RCC 7860 (cell line): ENCODE measurements around the gene C4A.
"Not testable (repeated sequence)": the region's sequence is repeated elsewhere in the genome, so short reads cannot be mapped to it uniquely, and the experiment has no call there.

Source experiments
- DNase-seq: peaks from one replicate; pipeline ENCODE4 v3.0.0-alpha.2; 2015; ENCODE audit warnings: low spot score
- FAIRE-seq: peaks from 2 replicates; lab custom pipeline; 2012; peaks lifted over from hg19 to GRCh38; lab: Jason Lieb, UNC

The C4A gene

DNA sequence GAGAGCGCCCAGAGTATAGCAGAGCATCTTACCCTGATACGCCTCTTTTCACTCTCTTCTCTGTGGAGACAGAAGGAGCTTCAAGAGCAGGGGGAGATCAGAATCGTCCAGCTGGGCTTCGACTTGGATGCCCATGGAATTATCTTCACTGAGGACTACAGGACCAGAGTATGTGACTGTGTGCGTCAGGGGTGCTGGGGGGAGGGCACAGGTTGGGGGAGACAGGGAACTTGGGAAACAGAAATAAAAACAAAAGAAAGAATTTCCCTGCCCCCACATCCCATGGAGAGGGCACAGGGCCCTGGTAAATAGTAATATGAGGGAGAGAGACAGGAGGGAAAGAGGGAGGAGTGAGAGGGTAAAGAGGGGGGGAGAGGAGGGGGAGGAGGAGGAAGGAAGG is 3.0 kb upstream of the C4A start:
- FAIRE-seq, result no peak

DNA sequence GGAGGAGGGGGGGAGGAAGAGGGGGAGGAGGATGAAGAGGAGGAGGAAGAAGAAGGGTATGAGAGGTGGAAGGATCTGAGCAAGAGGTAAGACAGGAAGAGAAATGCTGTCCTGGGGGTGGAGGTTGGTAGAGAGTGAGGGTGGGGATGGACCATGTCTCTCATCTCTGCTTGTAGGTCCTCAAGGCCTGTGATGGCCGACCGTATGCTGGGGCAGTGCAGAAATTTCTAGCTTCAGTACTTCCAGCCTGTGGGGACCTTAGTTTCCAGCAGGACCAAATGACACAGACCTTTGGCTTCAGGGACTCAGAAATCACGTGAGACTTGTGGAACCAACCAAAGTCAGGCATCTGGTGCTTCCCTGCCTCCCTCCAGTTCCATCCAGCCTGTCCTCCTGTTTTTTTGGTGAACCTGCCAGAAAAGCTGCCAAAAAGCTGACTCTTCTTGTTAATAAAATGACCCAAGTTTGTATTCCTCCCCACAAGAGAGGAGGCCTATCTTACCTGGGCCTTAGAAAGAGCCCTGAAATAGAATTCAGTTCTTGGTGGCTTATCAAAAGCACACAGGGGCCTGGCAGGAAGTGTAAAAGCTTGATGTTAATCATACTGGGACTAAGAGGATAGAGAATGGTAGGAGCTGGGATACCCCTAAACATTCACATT is 2.5 kb upstream of the C4A start:
- FAIRE-seq (no peak), DNase-seq (no peak)

More for the DNA sequence above, 3.0 kb upstream of the C4A start:
- DNase-seq, result no peak

DNA sequence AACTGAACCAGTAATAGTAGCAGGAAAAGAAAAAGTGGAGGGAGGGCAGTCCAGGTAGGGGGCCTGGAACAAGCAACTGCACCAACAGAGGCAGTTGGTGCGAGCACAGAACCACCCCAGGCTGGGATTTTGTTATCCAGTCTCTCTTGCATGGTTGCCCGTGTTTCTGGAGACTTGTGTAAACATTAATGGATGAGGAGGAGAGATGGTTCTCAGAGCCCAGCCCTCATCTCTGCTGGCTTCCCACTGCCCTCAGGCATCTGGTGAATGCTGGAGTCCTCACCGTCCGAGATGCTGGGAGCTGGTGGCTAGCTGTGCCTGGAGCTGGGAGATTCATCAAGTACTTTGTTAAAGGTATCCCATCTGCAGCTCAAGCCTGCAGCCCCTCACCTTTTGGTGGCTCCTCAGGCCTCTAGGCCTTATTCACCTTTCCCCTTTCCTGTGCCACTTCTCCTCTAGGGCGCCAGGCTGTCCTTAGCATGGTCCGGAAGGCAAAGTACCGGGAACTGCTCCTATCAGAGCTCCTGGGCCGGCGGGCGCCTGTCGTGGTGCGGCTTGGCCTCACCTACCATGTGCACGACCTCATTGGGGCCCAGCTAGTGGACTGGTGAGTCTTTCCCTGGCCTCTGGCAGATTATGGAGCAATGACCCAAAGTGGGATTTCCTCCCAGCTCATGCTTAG is 1.5 kb upstream of the C4A start:
- not testable (repeated sequence) for FAIRE-seq, DNase-seq

DNA sequence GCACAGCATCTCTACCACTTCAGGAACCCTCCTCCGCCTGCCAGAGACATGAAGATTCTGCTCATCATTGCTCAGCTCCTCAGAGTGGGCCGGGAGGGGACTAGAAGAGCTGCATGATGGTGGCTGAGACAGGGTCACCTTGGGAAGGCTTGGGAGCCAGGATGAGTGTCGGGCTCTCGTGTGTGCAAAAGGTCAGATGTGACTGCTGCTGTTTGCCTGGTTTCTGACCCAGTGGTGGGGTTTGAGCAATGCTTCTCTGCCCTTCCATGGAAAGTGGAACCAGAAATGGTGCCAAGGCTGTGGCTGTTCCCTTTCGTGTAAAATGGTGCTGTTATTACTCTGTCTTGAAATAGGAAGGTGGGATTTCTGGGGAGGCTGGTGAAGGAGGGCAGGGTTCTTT is 859 bp upstream of the C4A start:
- not testable (repeated sequence) for DNase-seq, FAIRE-seq

DNA sequence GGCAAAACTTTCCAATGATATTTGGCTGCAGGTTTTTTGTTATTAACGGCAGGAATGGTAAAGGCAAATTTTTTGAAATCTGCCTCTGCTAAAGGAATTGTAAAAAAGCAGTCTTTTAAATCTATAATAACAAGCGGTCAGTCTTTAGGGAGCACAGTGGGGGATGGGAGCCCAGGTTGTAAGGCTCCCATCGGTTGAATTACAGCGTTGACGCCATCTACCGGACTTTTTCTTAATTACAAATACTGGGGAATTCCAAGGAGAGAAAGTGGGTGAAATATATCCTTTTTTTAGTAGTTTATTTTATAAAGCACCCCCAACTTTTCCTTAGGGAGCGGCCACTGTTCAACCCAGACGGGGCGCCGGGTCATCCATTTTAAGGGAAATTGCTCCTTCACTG is 7.5 kb downstream of the C4A start:
- FAIRE-seq, DNase-seq: not testable (repeated sequence)

DNA sequence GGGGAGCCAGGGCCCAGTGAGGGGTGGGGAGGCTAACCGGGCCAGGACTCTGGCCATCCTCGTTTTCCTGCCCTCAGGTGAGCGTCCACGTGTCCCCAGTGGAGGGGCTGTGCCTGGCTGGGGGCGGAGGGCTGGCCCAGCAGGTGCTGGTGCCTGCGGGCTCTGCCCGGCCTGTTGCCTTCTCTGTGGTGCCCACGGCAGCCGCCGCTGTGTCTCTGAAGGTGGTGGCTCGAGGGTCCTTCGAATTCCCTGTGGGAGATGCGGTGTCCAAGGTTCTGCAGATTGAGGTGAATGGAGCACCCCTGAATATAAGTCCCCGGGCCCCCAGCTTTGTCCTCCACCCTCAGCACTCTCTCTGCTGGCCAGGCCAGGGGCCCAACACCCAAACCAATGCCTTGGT is 12.6 kb downstream of the C4A start:
- not testable (repeated sequence) for FAIRE-seq, DNase-seq

DNA sequence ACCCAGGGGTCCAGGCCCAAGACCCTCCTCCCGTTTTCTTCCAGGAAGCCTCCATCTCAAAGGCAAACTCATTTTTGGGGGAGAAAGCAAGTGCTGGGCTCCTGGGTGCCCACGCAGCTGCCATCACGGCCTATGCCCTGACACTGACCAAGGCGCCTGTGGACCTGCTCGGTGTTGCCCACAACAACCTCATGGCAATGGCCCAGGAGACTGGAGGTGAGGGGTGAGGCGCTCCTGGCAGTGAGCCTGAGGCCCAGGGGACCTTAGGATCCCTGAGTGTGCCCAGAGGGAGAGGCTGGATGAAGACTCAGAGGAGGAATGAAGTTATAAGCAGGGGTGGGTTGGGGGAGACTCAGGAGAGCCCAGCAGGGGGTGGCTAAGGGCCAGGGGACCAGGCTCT is 14.5 kb downstream of the C4A start:
- not testable (repeated sequence) for DNase-seq, FAIRE-seq

DNA sequence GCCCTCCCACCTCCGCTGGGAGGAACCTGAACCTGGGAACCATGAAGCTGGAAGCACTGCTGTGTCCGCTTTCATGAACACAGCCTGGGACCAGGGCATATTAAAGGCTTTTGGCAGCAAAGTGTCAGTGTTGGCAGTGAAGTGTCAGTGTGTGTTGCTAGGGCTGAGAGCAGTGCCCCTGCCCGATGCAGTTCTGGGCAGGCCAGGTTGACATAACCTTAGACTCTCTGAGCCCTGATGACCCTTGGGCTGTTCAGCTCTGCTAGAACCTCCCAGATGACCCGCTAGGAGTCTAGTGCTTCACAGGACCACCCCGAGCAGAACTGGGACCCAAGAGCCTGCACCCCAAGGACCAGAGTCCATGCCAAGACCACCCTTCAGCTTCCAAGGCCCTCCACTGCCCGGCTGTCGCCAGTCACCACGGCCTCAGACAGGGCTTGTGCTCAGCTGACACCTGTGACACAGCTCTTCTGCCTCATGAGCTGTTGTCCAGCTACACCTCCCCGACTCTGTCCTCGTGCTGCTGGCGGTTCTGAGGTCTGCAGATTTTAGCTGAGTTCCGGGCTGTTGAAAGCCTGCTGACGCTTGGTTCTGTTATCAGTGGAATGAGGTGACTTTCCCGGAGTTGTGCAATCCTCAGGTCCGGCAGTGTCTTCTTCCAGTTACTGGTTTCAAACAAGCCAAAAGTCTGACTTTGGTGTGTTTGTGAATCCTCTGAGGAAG is 20.9 kb downstream of the C4A start:
- not testable (repeated sequence) for FAIRE-seq, DNase-seq

DNA sequence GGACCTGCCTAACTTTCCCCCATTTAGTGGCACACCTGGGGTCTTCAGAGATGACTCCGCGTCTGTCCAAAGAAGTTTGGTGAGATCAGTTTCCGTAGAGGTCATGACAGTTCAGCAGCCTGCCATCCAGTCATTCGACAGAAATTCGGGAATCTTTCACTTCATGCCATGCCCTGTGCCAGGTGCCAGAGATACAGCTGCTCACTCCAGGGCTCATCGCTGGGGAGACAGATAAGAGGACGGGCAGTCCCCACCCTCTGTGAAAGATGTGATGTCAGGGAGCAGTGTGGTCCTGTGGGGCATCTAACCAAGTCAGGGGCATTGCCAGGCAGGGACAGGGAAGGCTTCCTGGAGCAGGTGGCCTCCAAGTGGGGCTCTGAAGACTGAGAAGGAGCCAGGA is 21.4 kb downstream of the C4A start:
- DNase-seq, FAIRE-seq: not testable (repeated sequence)

DNA sequence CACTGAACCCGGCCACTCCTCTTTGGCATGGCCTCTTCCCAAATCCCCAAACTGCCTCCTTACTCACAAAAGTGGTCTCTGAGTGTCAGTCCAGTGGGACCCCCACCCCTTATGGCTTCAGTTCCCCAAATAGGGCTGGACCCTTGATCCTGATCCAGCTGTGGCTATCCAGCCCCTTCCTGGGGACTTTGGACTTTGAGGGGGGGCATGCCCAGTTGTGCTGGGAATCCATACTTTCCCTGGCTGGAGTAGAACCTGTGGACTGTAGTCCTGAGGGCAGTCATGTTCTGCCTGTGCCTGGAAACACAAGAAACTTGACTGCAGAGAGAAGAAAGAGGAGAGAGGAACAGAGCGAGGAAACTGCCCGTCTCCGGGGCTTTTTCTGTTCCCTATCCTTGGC is 22.5 kb downstream of the C4A start:
- not testable (repeated sequence) for DNase-seq, FAIRE-seq

DNA sequence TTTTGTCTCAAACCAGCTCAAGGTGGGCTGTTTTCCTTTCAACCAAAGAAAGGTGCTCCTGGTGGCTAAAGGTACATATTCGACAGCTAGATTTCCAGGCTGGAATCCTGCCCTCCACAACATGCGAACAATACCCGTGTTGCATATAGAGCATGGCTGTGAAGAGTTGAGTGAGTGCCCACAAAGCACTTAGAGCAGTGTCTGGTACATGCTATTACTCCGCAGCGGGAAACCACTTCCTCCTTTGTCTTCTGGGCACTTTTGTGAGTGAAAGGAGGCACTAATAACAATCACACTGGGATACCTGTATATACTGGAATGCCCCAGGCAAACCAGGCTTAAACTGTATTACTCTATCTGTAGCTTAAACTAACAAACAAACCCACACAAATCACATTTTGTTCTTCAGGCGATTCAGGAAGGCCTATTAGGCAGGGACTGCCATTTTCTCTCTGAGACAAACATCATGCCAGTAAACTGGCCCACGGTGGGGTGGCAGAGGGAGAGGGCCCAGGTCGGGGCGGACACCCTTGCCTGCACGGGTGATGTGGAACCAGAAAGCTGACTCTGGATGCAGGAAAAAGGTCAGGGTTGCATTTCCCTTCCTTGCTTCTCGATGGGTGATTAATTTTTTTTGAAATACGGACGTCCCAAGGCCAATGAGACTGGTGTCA is 23.1 kb downstream of the C4A start:
- not testable (repeated sequence) for DNase-seq, FAIRE-seq

DNA sequence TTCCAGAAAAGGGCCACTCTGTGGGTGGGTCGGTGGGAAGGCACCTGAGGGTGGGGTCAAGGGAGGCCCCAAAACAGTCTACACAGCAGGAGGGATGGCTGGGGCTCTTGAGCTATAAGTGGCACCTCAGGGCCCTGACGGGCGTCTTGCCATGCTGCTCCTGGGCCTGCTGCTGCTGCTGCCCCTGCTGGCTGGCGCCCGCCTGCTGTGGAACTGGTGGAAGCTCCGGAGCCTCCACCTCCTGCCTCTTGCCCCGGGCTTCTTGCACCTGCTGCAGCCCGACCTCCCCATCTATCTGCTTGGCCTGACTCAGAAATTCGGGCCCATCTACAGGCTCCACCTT is 23.7 kb downstream of the C4A start:
- not testable (repeated sequence) for FAIRE-seq, DNase-seq

DNA sequence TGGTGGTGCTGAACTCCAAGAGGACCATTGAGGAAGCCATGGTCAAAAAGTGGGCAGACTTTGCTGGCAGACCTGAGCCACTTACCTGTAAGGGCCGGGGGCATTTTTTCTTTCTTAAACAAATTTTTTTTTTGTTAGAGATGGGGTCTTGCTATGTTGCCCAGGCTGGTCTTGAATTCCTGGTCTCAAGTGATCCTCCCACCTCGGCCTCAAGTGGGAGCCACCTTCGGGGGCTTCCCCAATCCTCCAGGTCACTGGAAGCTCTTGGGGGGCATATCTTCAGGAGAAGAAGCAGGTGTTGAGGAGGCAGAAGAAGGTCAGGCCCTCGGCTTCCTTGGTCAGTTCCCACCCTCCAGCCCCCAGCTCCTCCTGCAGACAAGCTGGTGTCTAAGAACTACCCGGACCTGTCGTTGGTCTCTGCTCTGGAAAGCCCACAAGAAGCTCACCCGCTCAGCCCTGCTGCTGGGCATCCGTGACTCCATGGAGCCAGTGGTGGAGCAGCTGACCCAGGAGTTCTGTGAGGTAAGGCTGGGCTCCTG is 24.2 kb downstream of the C4A start:
- not testable (repeated sequence) for DNase-seq, FAIRE-seq

DNA sequence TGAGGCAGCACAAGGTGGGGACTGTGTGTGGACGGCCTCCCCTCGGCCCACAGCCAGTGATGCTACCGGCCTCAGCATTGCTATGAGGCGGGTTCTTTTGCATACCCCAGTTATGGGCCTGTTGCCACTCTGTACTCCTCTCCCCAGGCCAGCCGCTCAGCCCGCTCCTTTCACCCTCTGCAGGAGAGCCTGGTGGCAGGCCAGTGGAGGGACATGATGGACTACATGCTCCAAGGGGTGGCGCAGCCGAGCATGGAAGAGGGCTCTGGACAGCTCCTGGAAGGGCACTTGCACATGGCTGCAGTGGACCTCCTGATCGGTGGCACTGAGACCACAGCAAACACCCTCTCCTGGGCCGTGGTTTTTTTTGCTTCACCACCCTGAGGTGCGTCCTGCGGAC is 25.2 kb downstream of the C4A start:
- FAIRE-seq, DNase-seq: not testable (repeated sequence)

DNA sequence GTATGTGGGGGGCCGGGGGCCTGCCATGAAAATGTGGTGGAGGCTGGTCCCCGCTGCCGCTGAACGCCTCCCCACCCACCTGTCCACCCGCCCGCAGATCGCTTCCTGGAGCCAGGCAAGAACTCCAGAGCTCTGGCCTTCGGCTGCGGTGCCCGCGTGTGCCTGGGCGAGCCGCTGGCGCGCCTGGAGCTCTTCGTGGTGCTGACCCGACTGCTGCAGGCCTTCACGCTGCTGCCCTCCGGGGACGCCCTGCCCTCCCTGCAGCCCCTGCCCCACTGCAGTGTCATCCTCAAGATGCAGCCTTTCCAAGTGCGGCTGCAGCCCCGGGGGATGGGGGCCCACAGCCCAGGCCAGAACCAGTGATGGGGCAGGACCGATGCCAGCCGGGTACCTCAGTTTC is 26.2 kb downstream of the C4A start:
- FAIRE-seq, DNase-seq: not testable (repeated sequence)

DNA sequence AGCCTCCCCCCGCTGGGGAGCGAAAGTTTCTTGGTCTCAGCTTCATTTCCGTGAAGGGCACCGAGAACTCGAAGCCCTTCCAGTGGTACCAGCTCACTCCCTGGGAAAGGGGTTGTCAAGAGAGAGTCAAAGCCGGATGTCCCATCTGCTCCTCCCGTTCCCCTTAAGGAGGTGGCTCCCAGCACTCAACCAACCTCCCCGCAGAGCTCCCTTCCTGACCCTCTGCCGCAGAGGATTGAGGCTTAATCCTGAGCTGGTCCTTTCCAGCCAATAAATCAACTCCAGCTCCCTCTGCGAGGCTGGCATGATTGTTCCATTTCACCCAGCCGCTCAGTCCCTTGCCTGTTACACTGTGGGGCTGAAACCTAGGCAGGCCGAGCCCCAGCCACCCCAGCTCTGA is 26.8 kb downstream of the C4A start:
- FAIRE-seq, result not testable (repeated sequence)

DNA sequence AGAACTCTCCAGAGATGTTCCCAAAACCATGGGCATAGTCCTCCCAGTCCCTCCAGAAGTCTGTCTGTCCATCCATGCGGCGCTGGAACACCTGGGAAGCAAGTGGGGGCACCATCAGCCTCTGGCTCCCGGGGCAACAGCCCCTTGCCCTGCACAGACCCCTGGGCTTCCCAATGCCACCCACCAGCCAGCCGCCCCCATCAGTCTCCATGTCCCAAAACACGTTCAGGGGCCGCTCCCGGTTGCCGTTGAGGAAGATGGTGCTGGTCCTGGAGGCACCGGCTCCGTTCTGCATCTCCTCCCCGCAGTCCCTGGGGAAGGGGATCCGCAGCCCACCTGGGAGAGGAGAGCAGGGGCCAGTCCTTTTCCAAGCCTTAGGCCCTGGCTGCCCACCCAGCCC is 27.7 kb downstream of the C4A start:
- DNase-seq, FAIRE-seq: not testable (repeated sequence)

More for the DNA sequence above, 26.8 kb downstream of the C4A start:
- DNase-seq, result not testable (repeated sequence)

DNA sequence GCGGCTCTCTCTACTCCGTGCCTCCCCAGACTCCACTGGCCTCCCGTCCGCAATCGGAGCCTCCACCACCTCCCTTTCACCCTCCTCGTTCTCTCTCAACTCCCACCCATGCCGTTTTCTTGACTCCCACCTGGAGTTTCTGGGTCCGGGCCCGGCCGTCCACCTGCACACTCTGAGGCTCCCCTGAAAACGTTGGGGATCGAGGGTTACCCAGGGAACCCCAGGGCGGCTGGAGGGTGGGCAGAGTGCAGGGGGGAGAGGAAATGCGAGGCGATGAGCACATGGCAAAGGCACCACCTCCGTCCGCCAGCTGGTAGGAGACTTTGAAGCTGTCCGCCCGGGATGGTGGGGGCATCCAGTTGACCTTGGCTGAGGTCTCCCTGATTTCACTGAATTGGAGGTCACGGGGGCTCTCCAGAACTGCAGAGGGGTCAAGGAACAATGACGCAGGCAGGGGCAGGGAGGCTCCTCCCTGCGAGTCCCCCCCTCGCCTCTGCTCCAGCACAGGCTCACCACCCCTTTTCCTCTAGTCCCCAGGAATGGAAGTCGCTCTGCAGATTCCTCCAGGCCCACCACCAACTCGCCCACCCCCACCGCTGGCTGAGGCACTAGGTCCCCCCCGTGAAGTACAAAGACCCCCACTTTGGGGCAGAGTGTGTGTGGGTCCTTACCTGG is 29.1 kb downstream of the C4A start:
- not testable (repeated sequence) for DNase-seq, FAIRE-seq

DNA sequence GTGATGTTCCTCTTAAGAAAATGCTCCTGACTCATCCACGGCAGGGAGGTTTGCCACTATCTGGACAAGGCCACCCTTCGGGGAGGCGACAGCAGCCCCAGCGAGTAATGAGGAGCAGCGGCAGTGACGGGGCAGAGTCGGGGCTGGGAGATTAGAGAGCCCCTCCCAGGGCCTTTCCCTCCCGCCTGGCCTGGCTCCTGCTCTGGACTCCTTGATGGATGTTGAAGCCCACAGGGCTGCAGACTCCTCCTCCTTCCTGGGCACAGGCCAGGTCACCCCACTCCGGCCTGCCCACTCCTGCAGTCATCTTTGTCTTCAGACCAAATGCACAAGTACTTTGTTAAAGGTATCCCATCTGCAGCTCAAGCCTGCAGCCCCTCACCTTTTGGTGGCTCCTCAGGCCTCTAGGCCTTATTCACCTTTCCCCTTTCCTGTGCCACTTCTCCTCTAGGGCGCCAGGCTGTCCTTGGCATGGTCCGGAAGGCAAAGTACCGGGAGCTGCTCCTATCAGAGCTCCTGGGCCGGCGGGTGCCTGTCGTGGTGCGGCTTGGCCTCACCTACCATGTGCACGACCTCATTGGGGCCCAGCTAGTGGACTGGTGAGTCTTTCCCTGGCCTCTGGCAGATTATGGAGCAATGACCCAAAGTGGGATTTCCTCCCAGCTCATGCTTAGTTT is 31.2 kb downstream of the C4A start:
- FAIRE-seq, DNase-seq: not testable (repeated sequence)
